SU-DHL-6 (cell line): ENCODE measurements around the gene DGKH.
"Not testable (repeated sequence)": the region's sequence is repeated elsewhere in the genome, so short reads cannot be mapped to it uniquely, and the experiment has no call there.

Source experiments
- H2AFZ ChIP-seq: fragments of 200-600 bp; sonication (generic); 2 replicates; pipeline ENCODE4 v1.6.1; 2014; ENCODE audit warnings: low read depth, mild to moderate bottlenecking, moderate library complexity, mixed read lengths, antibody characterized with exemption, low read length; ENCODE audit not compliant: severe bottlenecking
- H3F3A ChIP-seq: fragments of 200-600 bp; shearing (Covaris generic); 2 replicates; pipeline ENCODE4 v1.6.0; 2016; ENCODE audit warnings: antibody characterized with exemption, mild to moderate bottlenecking; ENCODE audit not compliant: insufficient read depth
- H3K27ac ChIP-seq: fragments of 200-600 bp; sonication (generic); 2 replicates; pipeline ENCODE4 v1.5.1; 2016; ENCODE audit warnings: low read depth, mild to moderate bottlenecking, low read length, moderate library complexity, mixed read lengths
- H3K27me3 ChIP-seq: fragments of 200-600 bp; sonication (generic), shearing (Covaris generic); 2 replicates; pipeline ENCODE4 v1.6.0; 2014; ENCODE audit warnings: mild to moderate bottlenecking, low read length
- H3K36me3 ChIP-seq: fragments of 200-600 bp; sonication (generic); 2 replicates; pipeline ENCODE4 v1.6.1; 2014; ENCODE audit warnings: mild to moderate bottlenecking, low read length, mixed read lengths
- H3K4me2 ChIP-seq: fragments of 300-600, 200-600 bp; shearing (Covaris generic), sonication (generic); 2 replicates; pipeline ENCODE4 v1.6.0; 2014; ENCODE audit warnings: low read length, low read depth, mild to moderate bottlenecking; ENCODE audit not compliant: poor library complexity, severe bottlenecking
- H3K4me3 ChIP-seq: fragments of 200-600 bp; sonication (generic); 2 replicates; pipeline ENCODE4 v1.5.1; 2014; ENCODE audit warnings: antibody characterized with exemption, low read length, mild to moderate bottlenecking, mixed read lengths; ENCODE audit not compliant: insufficient read depth, poor library complexity, severe bottlenecking
- H3K79me2 ChIP-seq: fragments of 200-600 bp; sonication (generic); 2 replicates; pipeline ENCODE4 v1.6.1; 2014; ENCODE audit warnings: mild to moderate bottlenecking, low read length, moderate library complexity; ENCODE audit not compliant: insufficient read depth
- H3K9ac ChIP-seq: fragments of 200-600 bp; sonication (generic); 2 replicates; pipeline ENCODE4 v1.7.0; 2014; ENCODE audit warnings: mild to moderate bottlenecking, low read length
- H3K9me2 ChIP-seq: fragments of 200-600 bp; sonication (generic); replicated peaks from 2 replicates; pipeline ENCODE4 v1.6.1; 2014; ENCODE audit warnings: low read length; ENCODE audit not compliant: insufficient read depth
- H3K9me3 ChIP-seq: fragments of 200-600 bp; sonication (generic); 2 replicates; pipeline ENCODE4 v1.6.1; 2014; ENCODE audit warnings: low read length, mixed read lengths; ENCODE audit not compliant: insufficient read depth
- H4K20me1 ChIP-seq: fragments of 200-600 bp; sonication (generic); 2 replicates; pipeline ENCODE4 v1.6.1; 2014; ENCODE audit warnings: low read depth, mild to moderate bottlenecking, antibody characterized with exemption, low read length, moderate library complexity, mixed read lengths
- EZH2phosphoT487 ChIP-seq: fragments of 200-600 bp; sonication (generic), shearing (Covaris generic); conservative IDR thresholded peaks from 2 replicates; pipeline ENCODE4 v1.6.1; 2018; ENCODE audit warnings: mild to moderate bottlenecking, antibody characterized with exemption, low read length, moderate library complexity, mixed read lengths
- TF ChIP-seq, protein P1 (sequence below): fragments of 200-600 bp; sonication (generic); IDR thresholded peaks from one replicate; pipeline ENCODE4 v1.5.1; 2017; ENCODE audit warnings: antibody characterized with exemption, mild to moderate bottlenecking, low read length, moderate library complexity; ENCODE audit not compliant: insufficient read depth, poor library complexity, severe bottlenecking

DGKH gene

DNA sequence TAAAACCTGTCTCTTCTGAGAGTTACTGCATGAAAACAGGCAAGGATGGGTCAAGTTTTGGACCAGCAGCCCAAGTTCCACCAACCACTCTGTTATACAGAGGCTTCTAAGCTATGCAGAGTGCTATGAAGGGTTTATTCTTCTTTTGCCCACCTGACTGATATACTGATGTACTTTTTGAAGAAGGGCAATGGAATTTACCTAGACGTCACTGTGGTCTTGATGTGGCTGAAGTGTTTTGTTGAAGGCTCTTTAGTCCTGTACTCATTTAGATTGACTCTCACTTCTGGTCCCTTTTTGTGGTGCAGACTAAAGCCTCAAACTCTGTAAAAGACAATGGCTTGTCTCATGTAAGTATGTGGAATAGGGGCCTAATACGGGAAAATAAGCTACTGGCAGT, 92.0 kb downstream of the DGKH start:
- Histone ChIP-seq H3K9me2 (no peaks in the 10 kb centered on the region), H3F3A (no peaks in the 10 kb centered on the region), H3K9ac (no peak overlapping the region), H3K9me3 (no peaks in the 10 kb centered on the region), H2AFZ (no peak overlapping the region), H3K4me3 (no peak overlapping the region), H3K4me2 (no peak overlapping the region), H4K20me1 (no peaks in the 10 kb centered on the region), H3K27ac (no peak overlapping the region), H3K27me3 (no peaks in the 10 kb centered on the region), H3K79me2 (no peaks in the 10 kb centered on the region), H3K36me3 (no peaks in the 10 kb centered on the region)
- TF ChIP-seq, protein P1, sequence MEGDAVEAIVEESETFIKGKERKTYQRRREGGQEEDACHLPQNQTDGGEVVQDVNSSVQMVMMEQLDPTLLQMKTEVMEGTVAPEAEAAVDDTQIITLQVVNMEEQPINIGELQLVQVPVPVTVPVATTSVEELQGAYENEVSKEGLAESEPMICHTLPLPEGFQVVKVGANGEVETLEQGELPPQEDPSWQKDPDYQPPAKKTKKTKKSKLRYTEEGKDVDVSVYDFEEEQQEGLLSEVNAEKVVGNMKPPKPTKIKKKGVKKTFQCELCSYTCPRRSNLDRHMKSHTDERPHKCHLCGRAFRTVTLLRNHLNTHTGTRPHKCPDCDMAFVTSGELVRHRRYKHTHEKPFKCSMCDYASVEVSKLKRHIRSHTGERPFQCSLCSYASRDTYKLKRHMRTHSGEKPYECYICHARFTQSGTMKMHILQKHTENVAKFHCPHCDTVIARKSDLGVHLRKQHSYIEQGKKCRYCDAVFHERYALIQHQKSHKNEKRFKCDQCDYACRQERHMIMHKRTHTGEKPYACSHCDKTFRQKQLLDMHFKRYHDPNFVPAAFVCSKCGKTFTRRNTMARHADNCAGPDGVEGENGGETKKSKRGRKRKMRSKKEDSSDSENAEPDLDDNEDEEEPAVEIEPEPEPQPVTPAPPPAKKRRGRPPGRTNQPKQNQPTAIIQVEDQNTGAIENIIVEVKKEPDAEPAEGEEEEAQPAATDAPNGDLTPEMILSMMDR, result no peak
- TF ChIP-seq EZH2phosphoT487, result no peak

DNA sequence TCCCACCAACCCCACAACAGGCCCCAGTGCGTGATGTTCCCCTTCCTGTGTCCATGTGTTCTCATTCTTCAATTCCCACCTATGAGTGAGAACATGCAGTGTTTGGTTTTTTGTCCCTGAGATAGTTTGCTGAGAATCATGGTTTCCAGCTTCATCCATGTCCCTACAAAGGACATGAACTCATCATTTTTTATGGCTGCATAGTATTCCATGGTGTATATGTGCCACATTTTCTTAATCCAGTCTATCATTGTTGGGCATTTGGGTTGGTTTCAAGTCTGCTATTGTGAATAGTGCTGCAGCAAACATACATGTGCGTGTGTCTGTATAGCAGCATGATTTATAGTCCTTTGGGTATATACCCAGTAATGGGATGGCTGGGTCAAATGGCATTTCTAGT, 92.6 kb downstream of the DGKH start:
- not testable (repeated sequence) for H3K9me2 ChIP-seq, H3K27ac ChIP-seq, H3F3A ChIP-seq, H3K9me3 ChIP-seq, H3K9ac ChIP-seq, H3K4me3 ChIP-seq, H2AFZ ChIP-seq, H3K27me3 ChIP-seq, H3K79me2 ChIP-seq, H3K4me2 ChIP-seq, H4K20me1 ChIP-seq, H3K36me3 ChIP-seq

DNA sequence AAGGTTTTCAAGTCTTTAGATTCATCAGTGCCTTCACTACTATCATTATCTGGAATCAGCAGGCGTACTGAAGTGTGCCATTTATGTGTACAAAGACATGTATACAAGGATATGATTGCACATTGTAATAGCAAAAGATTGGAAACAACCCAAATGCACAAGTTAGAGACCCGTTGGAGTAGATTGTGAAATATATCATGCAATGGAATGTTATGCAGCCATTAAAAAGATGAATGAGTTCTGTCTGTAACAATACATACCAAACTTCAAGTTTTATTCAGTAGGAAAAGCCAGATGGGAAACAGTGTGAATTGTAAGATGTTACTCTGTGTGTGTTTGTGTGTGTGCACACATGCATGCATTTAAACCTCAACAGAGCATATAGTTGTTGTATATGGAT, 97.9 kb downstream of the DGKH start:
- H3K9me3 ChIP-seq, result no peaks in the 10 kb centered on the region
- TF ChIP-seq EZH2phosphoT487, result no peak
- TF ChIP-seq, protein P1, result no peak
- no peaks in the 10 kb centered on the region for H3K36me3 ChIP-seq

DNA sequence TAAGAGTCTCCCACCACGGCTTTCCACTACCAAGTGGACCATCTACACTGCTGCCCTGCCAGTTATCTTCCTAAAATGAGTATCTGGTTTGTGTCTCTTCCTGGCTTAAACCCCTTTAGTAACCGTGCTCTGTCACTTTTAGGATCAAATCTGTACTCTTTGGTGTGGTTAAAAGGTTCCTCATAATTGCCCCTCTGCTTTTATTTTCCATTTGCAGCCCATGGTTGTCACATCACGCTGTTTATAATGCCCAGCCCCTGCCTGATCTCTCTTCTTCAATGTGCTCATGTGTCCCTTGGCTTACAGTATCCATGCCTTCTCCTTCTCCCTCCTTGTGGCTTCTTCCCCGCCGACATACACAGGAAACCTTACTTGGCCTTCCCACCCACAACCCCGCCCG, 100.1 kb downstream of the DGKH start:
- no peaks in the 10 kb centered on the region for H4K20me1 ChIP-seq
- H3K79me2 ChIP-seq, result no peaks in the 10 kb centered on the region
- no peak overlapping the region for H3K27ac ChIP-seq
- no peaks in the 10 kb centered on the region for H3K27me3 ChIP-seq
- TF ChIP-seq, protein P1, result no peak
- TF ChIP-seq EZH2phosphoT487, result no peak
- H3K9me3 ChIP-seq, result no peaks in the 10 kb centered on the region
- H3K4me3 ChIP-seq, result no peak overlapping the region
- no peaks in the 10 kb centered on the region for H3K9me2 ChIP-seq
- no peak overlapping the region for H3K9ac ChIP-seq
- H3F3A ChIP-seq, result no peaks in the 10 kb centered on the region
- H3K4me2 ChIP-seq, result no peak overlapping the region
- H3K36me3 ChIP-seq, result no peaks in the 10 kb centered on the region
- no peak overlapping the region for H2AFZ ChIP-seq

More for the DNA sequence above, 97.9 kb downstream of the DGKH start:
- no peak overlapping the region for H3K4me2 ChIP-seq
- H4K20me1 ChIP-seq, result no peaks in the 10 kb centered on the region
- no peak overlapping the region for H3K27ac ChIP-seq
- no peak overlapping the region for H2AFZ ChIP-seq
- no peaks in the 10 kb centered on the region for H3K79me2 ChIP-seq
- H3K4me3 ChIP-seq, result no peak overlapping the region
- no peaks in the 10 kb centered on the region for H3F3A ChIP-seq
- no peaks in the 10 kb centered on the region for H3K27me3 ChIP-seq
- no peak overlapping the region for H3K9ac ChIP-seq
- no peaks in the 10 kb centered on the region for H3K9me2 ChIP-seq
